ENCODE data around the gene CCDC33.

DNA sequence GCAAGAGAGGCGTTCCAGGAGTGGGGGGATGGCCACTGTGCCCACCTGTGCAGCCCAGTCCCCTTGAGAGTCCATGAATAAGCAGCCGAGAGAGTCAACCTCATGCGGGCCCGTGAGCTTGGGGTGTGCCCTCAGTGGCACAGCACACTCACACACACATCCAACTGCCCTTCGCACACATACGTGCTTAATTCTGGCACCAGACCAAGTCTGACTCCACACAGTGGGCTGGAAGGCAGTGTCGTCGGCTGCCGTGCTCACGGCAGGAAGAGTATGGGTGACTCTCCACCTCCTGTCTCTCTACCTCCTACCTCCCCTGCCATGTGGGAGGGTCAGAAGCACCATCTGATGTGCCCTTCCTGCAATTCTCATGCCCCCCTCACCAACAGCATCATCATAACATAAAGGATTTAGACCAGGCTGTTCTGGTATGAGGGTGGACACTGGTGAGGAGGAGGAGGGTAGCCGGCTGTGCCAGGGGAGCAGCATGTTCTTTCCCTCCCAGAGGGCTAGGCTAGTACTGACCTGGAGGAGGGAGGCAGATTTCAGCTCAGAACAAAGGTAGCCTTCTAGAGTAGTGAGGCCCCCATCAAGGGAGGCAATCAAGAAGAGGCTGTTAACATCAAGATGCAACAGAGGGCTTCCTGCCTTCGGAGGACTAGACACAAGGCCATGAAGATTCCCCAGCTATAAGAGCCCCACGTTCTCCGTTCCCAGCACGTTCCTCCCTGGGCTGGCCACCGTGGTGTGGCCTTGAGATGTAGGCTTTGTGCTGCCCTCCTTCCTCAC is 28.3 kb upstream of the CCDC33 start:
- TF ChIP-seq CTCF (IDR thresholded peaks at IDR 0.05) (no peak), POLR2A (IDR thresholded peaks at IDR 0.05; ENCODE audit: low read depth) (no peak)
